Measurements from ENCODE around the gene SERTAD2. TPM values are rescaled to one million over a fixed set of nuclear protein-coding genes. Genes with fewer than 3 reads are reported as not detected.
A peak's percentile ranks its signal among the peaks of the same experiment; 100 is the strongest.

The SERTAD2 gene
- total and polyA plus RNA-seq, 5 experiments from 2014 or later = 5.5 to 34.5 (median 9.2) TPM

DNA sequence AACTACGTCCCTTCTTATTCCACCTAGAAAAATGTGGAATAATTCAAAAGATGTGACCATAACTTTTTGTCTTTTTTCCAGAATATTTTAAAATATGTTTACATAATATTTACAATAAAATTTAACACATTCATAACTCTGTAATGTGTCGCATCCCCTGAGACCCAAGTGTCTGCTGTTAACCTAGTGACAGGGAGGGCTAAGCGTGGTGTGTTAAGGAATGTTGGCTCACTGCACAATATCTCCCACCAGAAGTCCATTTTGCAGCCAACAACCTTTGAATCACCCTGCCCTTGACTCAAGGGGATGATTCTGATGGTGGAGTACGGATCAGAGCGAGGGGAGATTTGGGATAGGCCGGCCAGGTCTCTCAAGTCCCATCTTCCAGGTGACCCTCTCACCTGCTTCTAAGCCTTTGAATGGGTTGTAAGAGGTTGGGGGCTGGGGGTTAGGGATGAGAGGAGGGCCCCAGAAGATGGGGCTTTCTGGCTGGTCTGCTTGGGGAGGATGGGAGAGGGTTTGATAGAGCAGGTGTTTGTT is 43.3 kb downstream of the SERTAD2 start:
- Mint-ChIP-seq H3K36me3 (no peaks in the 10 kb centered on the region), H3K4me1 (peaks cover 4 to 30% (median 25%) of the 10 kb centered on the region in 4 donors), H3K9me3 (no peaks in the 10 kb centered on the region), H3K27ac (peak overlapping the region in 8 of 10 donors; percentile 9 to 90 (median 64)), H3K4me3 (peak overlapping the region in 8 of 10 donors; percentile 38 to 89 (median 78)), H3K27me3 (no peaks in the 10 kb centered on the region)
- DNase-seq (no peak), ATAC-seq (no peak)
- POLR2A ChIA-PET = interaction anchor here (1.3 to 4.8 kb wide), 2 partner anchors 16 to 43 kb away, joined by 3 to 42 read pairs; partner anchors contain the start of gene SERTAD2

DNA sequence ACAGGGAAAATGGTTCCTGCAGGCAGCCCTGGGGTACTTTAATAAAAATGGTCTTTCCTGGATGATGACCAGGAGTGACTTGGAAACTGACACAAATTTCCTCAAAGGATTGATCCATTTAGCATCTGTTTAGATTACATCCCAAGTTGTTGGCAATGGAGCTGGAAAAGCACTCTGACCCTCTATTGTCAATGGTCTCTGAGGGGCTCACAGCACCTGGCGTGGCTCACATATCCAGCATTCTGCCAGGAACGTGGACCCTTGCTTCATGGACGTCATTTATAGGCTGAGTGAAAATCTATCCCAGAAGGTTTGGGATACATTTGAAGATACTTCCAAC is 43.8 kb downstream of the SERTAD2 start:
- ATAC-seq = no peak
- peak overlapping the region; percentile 61 to 89 (median 78) for H3K4me3 Mint-ChIP-seq
- H3K27me3 Mint-ChIP-seq = no peaks in the 10 kb centered on the region
- no peak for DNase-seq
- H3K4me1 Mint-ChIP-seq = peaks cover 4 to 30% (median 25%) of the 10 kb centered on the region in 4 donors
- POLR2A ChIA-PET = interaction anchor here (0.5 to 4.8 kb wide), 7 partner anchors 9 to 230 kb away, joined by 3 to 42 read pairs (median 3); partner anchors contain the start of gene SERTAD2
- no peaks in the 10 kb centered on the region for H3K36me3 Mint-ChIP-seq
- H3K27ac Mint-ChIP-seq = peak overlapping the region in 9 of 10 donors; percentile 60 to 90 (median 81)
- H3K9me3 Mint-ChIP-seq = no peaks in the 10 kb centered on the region

DNA sequence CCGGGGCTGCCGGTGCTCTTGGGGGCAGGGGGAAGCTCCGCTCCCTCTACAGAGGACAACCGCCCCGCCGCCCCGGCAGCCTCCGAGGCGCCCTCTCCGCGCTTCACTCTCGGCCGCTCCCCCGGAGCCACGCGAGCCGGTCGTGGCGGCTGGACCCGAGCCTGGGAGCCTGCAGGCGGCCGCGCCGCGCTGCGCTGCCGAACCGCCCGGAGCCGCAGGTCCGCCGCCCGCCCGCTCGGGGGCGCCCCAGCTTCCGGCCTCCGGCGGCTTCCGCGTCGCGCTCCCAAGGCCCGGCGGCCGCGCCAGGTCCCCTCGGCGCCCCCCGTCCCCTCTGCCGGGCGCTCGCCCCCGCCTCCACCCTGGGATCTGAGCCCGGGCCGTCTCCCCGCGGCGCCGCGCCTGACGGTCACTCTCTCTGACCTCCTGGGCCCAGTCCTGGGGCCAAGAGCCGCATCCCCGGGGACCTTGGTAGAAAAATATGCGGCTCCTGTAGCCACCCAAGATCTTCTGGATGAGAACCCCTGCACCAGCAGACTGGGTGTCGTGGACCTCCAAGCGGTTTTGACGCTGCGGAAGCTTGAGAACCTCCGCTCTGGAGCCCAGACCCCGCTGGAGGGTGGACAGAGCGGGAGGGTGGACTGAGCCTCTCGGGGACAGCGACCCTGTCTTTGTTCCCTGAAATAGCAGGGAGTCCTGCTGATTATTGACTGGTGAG is 44.3 kb downstream of the SERTAD2 start:
- Mint-ChIP-seq H3K27me3 (no peaks in the 10 kb centered on the region), H3K36me3 (no peaks in the 10 kb centered on the region), H3K27ac (peak overlapping the region; percentile 60 to 90 (median 80)), H3K4me1 (peaks cover 4 to 30% (median 25%) of the 10 kb centered on the region in 4 donors), H3K9me3 (no peaks in the 10 kb centered on the region), H3K4me3 (peak overlapping the region; percentile 61 to 89 (median 78))
- DNase-seq = peak; percentile 47 to 80 (median 74)
- POLR2A ChIA-PET = interaction anchor here (0.5 to 4.8 kb wide), 13 partner anchors 10 to 249 kb away, joined by 3 to 42 read pairs (median 5); partner anchors contain the start of gene SERTAD2
- ATAC-seq = peak; percentile 67 to 84

DNA sequence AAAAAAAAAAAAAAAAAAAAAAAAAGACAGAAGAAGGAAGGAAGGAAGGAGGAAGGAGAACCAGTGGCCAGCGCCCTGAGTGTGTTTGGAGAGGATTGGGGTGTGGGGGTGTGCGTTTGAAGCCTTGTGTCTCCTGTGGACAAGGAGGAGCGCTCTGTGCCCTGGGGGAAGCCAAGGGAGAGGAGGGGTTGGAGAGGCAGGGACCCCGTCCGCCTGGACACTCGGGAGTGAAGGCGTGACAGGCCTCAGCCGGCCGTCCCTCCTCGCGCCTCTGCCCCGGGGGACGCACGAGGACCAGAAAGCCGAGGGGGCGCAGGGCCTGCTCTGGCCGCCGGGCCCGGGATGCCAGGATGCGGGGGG is 44.9 kb downstream of the SERTAD2 start:
- peaks cover 4 to 30% (median 25%) of the 10 kb centered on the region in 4 donors for H3K4me1 Mint-ChIP-seq
- peak overlapping the region in 9 of 10 donors; percentile 52 to 92 (median 82) for H3K27ac Mint-ChIP-seq
- H3K4me3 Mint-ChIP-seq = peak overlapping the region; percentile 64 to 83 (median 78)
- POLR2A ChIA-PET = interaction anchor here (0.7 to 4.8 kb wide), 14 partner anchors 13 to 249 kb away, joined by 3 to 42 read pairs (median 5); partner anchors contain the start of gene SERTAD2
- no peaks in the 10 kb centered on the region for H3K27me3 Mint-ChIP-seq
- no peak for DNase-seq
- peaks cover 0 to 3% (median 0%) of the 10 kb centered on the region in 3 donors for H3K36me3 Mint-ChIP-seq
- peak; percentile 1 to 15 for ATAC-seq
- H3K9me3 Mint-ChIP-seq = no peaks in the 10 kb centered on the region

DNA sequence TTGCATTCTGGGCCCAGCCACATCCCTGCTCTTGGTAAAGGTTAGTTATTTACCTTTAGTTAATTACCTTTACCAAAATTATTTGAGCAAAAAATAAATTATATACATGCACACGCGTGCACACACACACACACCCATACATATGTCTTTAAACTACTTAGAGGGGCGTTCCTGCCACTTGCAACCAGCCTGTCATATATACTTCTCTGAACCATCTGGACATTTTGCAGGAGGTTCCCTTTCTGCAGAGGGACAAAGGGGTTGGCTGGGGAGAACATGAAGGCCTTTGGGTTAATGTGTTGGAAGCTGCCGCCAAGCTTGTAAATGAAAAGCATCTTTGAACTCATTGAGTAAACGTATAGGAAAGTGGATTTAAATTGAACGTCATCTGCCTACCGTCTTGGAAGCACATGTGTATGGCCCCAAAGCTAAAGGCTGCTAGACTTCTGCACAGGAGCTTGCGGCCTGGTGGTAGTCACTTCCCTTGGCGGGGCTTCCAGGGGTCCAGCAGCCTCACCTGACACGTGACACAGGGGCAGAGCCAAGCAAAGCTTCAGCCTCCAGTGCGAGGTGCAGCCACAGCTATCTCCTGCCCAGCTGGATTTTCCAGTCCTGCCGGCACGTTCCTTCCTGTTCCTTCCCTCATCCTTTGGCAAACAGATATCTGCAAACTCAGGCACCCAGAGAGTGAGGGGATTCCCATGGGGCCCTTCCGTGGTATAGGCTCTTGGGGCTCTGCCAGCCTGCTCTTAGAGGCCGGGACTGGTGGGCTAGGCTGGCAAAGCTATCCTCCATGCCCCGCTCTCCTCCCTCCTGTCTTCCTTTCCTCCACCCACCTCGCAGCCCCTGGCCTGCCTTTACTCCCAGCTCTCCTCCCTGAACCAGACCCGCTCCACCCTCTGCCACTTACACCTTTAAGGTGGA is 46.1 kb downstream of the SERTAD2 start:
- ATAC-seq (no peak), DNase-seq (no peak)
- Mint-ChIP-seq H3K4me1 (peaks cover 4 to 30% (median 25%) of the 10 kb centered on the region in 4 donors), H3K4me3 (peak overlapping the region; percentile 64 to 79 (median 78)), H3K36me3 (peaks cover 0 to 3% (median 0%) of the 10 kb centered on the region in 3 donors), H3K27ac (peak overlapping the region; percentile 56 to 92 (median 83)), H3K27me3 (no peaks in the 10 kb centered on the region), H3K9me3 (no peaks in the 10 kb centered on the region)
- POLR2A ChIA-PET = interaction anchor here (0.5 to 4.8 kb wide), 14 partner anchors 11 to 522 kb away, joined by 3 to 42 read pairs (median 4); partner anchors contain the start of genes AFTPH and SERTAD2

DNA sequence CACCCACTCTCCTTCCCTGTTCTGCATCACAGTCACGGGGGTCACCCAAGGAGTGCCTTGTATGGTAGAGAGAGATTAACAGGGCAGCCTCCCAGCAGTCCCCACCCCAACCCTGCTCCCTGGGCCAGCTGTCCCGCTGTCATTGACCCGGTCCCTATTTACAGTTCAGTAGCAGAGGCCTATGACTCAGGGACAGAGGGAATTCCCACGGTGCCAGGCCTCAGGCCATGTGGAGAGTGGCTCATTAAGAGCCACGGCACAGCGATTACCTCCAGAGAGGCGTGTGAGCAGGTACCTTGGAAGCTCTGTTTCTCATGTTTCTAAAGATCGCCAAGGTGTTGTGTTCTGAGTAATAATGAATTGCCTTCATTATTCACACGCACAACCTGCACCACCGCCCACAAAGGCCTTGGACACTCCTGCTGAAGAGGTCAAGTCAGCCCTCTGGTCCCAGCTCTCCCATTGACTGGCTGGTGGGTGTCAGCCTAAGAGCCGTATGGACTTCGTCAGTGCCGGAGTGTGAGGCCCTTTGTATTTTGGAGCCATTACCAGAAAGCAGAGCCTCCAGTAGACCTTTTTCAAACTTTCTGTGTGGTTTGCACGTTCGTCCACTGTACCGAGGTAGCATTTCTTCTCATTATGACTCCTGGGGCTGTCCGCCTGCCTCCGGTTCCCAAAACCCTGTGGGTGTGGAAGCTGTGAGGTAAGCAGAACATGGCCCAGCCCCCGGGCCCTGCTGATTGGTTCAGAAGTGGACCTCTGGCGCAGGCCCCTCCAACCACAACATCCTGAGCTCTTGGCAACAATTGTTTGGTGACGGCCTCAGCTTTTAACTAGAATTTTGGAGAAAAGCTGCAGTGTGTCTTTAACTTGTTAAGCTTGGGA is 47.0 kb downstream of the SERTAD2 start:
- no peaks in the 10 kb centered on the region for H3K9me3 Mint-ChIP-seq
- H3K4me3 Mint-ChIP-seq = peak overlapping the region; percentile 48 to 78 (median 66)
- ATAC-seq = peak; percentile 87 to 93
- peak; percentile 50 to 92 (median 83) for DNase-seq
- H3K27ac Mint-ChIP-seq = peak overlapping the region; percentile 54 to 90 (median 80)
- POLR2A ChIA-PET = interaction anchor here (0.7 to 4.8 kb wide), 11 partner anchors 10 to 253 kb away, joined by 3 to 42 read pairs (median 4); partner anchors contain the start of genes AFTPH and SERTAD2
- H3K4me1 Mint-ChIP-seq = peaks cover 4 to 30% (median 25%) of the 10 kb centered on the region in 4 donors
- H3K27me3 Mint-ChIP-seq = no peaks in the 10 kb centered on the region
- H3K36me3 Mint-ChIP-seq = peaks cover 0 to 3% (median 0%) of the 10 kb centered on the region in 3 donors

DNA sequence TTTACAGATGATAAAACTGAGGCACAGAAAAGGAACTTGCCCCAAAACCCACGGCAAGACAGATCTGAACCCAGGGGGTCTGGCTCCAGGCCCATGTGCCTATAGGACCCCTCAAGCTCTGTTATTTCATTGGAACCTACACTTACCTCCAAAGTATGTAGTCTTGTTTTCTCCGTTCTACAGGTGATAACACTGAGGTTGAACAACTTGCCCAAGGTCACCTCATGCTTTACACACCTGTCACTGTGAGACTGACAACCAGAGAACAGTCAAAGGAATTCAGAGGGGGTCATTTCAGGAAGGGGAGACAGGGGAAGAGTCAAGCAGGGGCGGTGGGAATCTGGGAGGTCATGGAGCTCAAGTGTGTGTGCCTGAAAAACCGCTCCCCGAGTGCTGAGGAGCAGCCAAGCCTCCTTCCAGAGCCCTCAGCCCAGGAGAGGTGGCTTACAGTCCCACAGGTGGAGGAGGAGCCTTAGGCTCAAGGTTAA is 47.7 kb downstream of the SERTAD2 start:
- Mint-ChIP-seq H3K27ac (peak overlapping the region in 9 of 10 donors; percentile 5 to 90 (median 65)), H3K36me3 (peaks cover 0 to 3% (median 0%) of the 10 kb centered on the region in 3 donors), H3K4me1 (peaks cover 4 to 30% (median 25%) of the 10 kb centered on the region in 4 donors), H3K27me3 (no peaks in the 10 kb centered on the region), H3K9me3 (no peaks in the 10 kb centered on the region), H3K4me3 (peak overlapping the region in 7 of 10 donors; percentile 19 to 78 (median 45))
- DNase-seq = no peak
- POLR2A ChIA-PET = interaction anchor here (1.1 to 4.8 kb wide), 4 partner anchors 11 to 145 kb away, joined by 5 to 42 read pairs (median 16); partner anchors contain the start of genes AFTPH and SERTAD2
- no peak for ATAC-seq

DNA sequence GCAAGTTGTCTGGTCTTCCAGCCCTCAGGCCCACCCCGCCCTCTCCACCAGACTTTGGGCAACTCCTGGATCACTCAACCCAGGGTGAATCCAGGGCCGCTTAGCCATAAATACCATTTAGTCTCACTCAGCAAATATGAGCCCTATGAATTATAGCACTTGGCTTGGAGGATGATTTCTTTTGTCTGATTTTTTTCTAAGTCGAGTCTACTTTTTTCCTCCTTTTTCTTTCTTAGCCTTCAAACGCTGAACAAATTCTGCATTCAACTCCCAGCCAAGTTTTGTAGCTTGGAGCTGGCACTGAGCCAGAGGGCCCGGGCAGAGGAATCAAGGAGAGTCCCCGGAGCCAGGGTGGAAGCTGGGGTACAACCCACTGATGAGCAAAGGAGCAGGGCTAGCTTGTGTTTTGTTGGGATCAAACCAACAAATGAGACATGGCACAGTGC is 48.7 kb downstream of the SERTAD2 start:
- ATAC-seq = no peak
- Mint-ChIP-seq H3K27ac (peak overlapping the region in 1 of 10 donors; percentile 65), H3K36me3 (peaks cover 0 to 3% (median 0%) of the 10 kb centered on the region in 3 donors), H3K9me3 (no peaks in the 10 kb centered on the region), H3K4me1 (peaks cover 4 to 30% (median 25%) of the 10 kb centered on the region in 4 donors), H3K27me3 (no peaks in the 10 kb centered on the region), H3K4me3 (no peak overlapping the region)
- DNase-seq = no peak
- POLR2A ChIA-PET = interaction anchor here (1.1 to 2.9 kb wide), 2 partner anchors 10 to 81 kb away, joined by 5 to 13 read pairs; partner anchors contain the start of gene AFTPH

DNA sequence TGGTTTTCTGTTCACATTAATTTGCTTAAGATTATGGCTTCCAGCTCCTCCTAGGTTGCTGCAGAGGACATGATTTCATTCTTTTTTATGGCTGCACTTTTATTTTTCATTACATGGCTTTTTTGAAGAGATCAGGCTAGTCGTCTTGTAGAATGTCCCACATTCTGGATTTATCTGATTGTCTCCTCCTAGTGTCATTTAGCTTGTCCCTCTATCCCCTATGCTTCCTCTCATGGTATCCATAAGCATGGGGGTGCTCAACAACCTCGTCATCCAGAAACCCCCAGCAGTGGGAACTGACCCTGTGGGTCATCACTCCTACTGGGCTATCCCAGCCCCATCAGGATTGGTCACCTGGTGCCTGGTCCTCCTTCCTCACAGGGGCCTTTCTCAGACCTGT is 49.6 kb downstream of the SERTAD2 start:
- no peaks in the 10 kb centered on the region for H3K9me3 Mint-ChIP-seq
- H3K4me1 Mint-ChIP-seq = peaks cover 9 to 36% (median 23%) of the 10 kb centered on the region in 4 donors
- peaks cover 0 to 3% (median 0%) of the 10 kb centered on the region in 3 donors for H3K36me3 Mint-ChIP-seq
- no peak overlapping the region for H3K27ac Mint-ChIP-seq
- POLR2A ChIA-PET = no interaction called here
- ATAC-seq (no peak), DNase-seq (no peak)
- H3K27me3 Mint-ChIP-seq = no peaks in the 10 kb centered on the region
- no peak overlapping the region for H3K4me3 Mint-ChIP-seq

DNA sequence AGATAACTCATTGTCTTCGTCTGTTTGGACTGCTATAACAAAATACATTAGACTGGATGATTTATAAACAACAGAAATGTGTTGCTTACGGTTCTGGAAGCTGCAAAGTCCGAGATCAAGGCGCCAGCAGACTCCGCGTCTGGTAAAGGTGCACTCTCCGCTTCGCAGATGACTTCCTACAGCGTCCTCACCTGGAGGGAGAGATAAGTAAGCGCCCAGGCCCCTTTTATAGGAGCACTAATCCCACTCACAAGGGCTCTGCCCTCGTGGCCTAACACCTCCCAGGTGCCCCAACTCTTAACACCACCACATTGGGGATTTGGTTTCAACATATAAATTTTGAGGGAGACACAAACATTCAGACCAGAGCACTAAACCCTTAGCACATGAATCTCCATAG is 51.3 kb downstream of the SERTAD2 start:
- DNase-seq = no peak
- ATAC-seq = no peak
- H3K9me3 Mint-ChIP-seq = no peaks in the 10 kb centered on the region
- H3K27ac Mint-ChIP-seq = no peak overlapping the region
- H3K36me3 Mint-ChIP-seq = peaks cover 0 to 3% (median 0%) of the 10 kb centered on the region in 3 donors
- POLR2A ChIA-PET = no interaction called here
- no peak overlapping the region for H3K4me3 Mint-ChIP-seq
- H3K4me1 Mint-ChIP-seq = peaks cover 6 to 27% (median 10%) of the 10 kb centered on the region in 4 donors
- H3K27me3 Mint-ChIP-seq = no peaks in the 10 kb centered on the region
